GM21423 (cell line): ENCODE results near the gene FAP.

Experiments used
- ATAC-seq: cut with Tn5 transposase; IDR thresholded peaks from one replicate; pipeline ENCODE4 v1.9.1; 2021; ENCODE audit warnings: mild to moderate bottlenecking, moderate library complexity; ENCODE audit not compliant: unreplicated experiment

FAP gene

GRCh38 chr2:162243294-162243693 is at the start of gene FAP:
Gene FAP, minus strand, starts transcription at chr2:162243445. Its CDS starts 118 bp downstream, at chr2:162243327.
- ATAC-seq = no peak

GRCh38 chr2:162291748-162292147 is 48.5 kb upstream of the FAP start:
- no peak for ATAC-seq

GRCh38 chr2:162282765-162283425 is 39.6 kb upstream of the FAP start:
- ATAC-seq = no peak

DNA sequence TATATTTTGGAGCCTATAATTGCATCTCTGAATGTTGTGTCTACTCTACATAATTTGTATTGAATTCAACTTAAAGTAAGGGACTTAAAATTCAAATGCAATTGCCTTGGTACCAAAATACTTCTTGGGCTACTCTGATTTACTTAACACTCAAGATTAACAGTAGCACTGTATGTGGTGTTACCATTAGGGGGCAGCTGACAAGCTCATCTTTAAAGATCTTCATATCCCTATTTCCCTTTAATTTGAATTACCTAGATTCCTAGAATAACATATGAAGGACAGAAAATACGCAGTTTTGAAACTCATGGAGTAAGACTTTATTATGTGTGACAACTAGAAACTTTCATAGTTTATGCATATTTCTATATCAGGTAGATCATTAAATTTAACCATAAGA is 37.4 kb upstream of the FAP start:
- ATAC-seq = no peak

DNA sequence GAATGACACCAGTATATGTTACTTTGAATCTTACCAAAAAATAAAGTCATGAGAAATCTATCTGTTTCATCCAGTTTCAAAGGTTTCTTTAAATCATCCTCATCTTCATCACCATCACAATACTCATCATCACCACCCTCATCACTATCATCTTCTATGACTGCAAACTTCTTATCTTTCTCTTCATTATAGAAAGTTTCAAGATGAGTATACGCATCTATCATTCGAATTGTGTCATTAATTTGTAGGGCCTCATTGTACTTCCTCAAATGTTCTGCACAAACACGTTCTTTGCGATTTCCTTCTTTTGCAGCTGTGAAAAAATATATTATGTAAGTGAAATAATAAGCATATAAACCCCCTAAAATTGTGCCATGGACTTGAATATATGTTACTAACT is 34.1 kb upstream of the FAP start:
- ATAC-seq = no peak

GRCh38 chr2:162267996-162268395 is 24.8 kb upstream of the FAP start:
- no peak for ATAC-seq

DNA sequence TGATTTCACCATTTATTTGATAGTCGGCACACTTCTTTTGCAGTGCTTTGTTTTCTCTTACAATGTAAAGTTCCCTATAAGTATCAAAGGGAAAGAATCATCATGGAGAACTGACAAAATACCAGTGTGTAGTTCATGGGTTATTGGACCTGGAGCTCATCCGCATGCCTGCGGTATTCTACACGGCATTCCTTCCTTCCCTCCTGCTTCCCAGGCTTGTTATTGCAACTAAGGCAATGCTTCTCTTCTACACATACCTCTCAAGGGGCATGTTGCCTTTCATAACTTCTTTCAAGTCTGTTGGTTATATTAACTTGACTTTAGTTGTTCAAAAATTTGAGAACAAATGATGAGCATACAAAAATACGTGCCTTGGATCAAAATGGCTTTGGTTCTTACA is 24.3 kb upstream of the FAP start:
- no peak for ATAC-seq

DNA sequence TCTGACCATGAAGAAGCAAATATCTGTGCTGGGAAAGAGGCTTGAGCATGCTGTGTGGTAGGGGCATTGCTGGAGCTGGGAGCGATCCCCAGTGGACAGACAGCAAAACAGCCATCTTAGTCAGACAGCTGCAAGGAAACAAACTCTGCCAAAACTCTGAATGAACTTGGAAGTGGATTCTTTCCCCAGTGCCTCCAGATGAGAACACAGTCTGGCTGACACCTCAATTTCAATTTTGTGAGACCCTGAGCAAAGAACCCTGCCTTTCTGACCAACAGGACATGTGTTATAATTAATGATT is 23.2 kb upstream of the FAP start:
- ATAC-seq = no peak

GRCh38 chr2:162265666-162266459 is 22.6 kb upstream of the FAP start:
- no peak for ATAC-seq

DNA sequence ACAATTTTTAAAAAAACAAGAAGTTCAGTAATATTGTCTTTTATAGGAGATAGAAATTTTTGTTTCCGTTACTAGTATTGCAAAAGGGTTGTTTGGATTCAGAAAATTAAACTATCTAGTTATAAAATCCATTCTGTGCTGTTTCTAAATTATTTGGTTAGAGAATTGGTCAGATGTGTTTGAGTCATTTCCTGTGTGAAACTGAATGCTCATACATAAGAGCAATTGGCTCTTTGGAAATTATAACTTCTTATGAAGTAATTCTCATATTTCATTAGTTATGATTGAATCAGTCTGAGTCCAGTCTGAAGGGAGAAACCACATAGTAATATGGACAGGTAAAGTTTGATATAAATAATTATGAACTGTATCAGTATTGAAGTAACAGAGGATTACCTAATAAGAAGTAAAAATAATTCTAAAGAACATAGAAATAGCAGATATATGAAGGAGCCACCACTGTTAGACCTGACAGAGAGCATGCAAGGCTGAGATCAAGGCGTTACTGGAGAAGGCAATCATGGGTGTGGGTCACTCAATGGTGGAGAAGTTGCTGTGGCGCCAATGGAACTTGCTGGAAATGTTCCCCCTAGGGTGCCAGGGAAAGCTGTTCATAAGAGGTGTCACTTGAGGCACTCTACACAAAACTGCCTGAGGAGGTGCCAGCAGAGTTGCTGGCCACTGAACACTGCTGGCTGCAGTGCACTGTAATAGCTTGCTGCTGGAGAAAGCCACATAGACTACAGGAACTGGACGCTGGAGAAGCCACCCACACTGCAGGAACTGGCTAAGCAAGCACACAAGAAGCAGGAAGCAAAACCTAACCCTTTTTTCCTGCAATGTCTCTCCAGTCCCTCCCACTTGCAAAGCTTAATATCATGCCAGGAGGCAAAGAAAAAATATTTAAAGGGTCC is 18.0 kb upstream of the FAP start:
- ATAC-seq = no peak

DNA sequence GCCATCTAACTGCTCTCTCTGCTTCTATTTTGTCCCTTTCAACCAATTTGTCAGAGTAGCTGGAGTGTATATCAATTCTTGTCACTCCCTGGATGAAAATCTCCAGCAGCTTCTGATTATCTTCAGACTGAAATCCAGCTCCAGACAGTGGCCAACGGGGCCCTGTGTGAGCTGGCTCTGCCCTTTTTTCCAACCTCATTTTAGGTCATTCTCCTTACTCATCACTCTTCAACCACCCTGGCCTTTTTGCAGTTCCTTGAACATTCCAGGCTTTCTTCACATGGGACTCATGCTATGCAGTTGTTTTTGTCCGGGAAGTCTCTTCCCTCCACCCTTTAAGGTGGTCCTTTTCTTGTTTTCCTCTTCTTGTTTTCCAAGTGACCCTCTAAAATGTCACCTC is 15.4 kb upstream of the FAP start:
- no peak for ATAC-seq

DNA sequence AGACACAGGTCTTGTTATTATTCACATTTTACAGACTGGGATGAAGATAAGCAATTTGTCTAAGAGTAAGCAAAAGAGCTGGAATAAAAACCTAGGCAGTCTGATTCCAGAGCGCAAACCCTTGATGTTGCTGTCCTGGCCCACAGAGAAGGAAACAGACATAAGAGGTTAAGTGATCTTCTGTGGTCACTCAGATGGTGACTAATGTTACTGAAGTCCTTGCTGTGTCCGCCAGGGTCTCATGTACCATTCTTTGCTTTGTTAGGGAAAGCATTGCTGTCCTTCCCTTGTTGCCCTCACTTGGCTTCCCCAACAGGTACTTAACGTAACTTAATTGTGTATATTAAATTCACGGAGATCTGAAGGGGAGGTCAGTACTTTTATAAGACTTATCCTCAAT is 14.9 kb upstream of the FAP start:
- no peak for ATAC-seq

GRCh38 chr2:162257425-162257824 is 14.2 kb upstream of the FAP start:
- no peak for ATAC-seq

GRCh38 chr2:162256591-162256991 is 13.3 kb upstream of the FAP start:
- no peak for ATAC-seq

DNA sequence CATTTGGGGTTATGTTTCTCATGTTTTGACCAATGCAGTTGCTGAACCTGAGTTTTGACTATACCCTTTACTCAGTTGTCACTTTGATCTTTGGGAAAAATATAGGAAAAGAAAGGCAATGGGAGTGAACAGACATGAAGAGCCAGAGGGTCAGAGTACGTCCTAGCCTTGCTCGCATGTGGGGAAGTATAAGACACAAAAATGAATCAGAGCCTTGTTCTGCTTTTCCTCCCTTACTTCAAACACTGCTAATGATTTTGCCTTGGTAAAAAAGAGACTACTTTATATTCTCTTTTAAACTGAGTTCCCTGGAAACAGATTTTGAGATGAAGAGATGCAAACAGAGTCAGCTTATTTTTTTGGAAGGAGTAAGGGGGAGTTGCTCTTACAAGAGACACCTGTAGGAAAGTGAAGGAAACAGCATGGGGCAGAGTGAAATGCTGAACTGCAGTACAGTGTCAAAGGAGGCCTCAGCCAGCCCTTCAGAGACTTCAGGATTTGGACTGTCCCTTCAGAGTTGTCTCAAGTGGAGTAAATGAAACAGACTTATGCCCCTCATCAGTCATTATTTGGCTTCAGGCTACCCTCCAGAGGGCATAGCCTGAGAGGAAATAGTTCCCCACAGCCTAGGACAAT is 11.1 kb upstream of the FAP start:
- ATAC-seq = no peak

GRCh38 chr2:162253435-162253834 is 10.2 kb upstream of the FAP start:
- no peak for ATAC-seq

- ATAC-seq = no peak
Measured at GRCh38 chr2:162252153-162252552, 8.9 kb upstream of the FAP start.

DNA sequence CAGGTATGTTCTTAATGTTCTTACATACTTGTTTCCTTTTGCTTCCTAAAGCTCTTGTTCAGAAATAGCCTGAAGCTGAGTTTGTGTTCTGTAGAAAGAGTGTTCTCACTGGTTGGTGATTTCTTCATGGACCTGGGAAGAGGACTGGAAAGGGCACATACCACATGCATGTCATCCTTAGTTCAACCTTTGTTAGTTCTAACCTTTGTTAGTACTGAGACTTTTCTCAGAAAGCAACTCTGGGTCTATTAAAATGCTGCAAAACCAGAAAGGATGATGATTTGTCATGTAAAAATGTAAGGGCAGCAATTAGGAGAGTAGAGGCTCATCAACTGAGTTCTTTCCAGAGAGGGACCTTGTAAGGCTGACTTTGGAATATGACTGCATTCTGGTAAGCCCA is 2.5 kb upstream of the FAP start:
- ATAC-seq = no peak

- ATAC-seq = no peak
Measured at GRCh38 chr2:162245061-162245460, 1.8 kb upstream of the FAP start.

GRCh38 chr2:162244541-162245031 is 1.3 kb upstream of the FAP start:
- no peak for ATAC-seq

GRCh38 chr2:162243715-162244114 is 470 bp upstream of the FAP start:
- ATAC-seq = no peak
